GM19023 (cell line): ENCODE results near the gene ADGRD1.

Source experiments
- ATAC-seq: cut with Tn5 transposase; IDR thresholded peaks from one replicate; pipeline ENCODE4 v1.9.1; 2021; ENCODE audit warnings: mild to moderate bottlenecking, moderate library complexity; ENCODE audit not compliant: unreplicated experiment

The ADGRD1 gene

DNA sequence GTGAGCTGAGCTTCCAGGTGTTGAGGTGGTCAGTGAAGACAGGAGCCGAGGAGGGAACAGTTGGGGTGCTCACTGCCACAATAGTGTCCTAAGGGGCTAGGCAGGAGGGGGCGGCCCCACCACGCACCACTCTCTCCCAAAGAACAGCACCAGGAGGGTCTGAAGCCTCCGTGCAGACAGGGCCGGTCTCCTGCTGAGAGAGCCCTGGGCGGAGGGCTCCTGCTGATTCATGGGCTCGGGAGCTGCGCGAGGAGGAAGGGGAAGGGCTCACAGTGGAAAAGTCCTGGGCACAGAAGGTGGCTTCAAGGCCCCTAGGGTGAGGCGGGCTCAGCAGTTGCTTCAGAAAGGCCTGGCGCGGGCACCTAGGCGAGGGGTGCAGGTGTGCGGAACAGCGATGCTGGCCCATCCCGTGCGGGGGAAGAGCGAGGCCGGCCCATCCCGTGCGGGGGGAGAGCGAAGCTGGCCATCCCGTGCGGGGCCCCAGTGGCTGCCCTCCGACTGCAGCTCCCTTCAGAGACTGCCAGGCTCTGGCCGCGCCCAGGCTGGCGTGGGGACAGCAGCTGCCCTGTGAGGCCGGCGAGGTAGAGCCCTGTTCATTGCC is 176.7 kb downstream of the ADGRD1 start:
- ATAC-seq, result no peak

GRCh38 chr12:131131077-131131807 is 177.5 kb downstream of the ADGRD1 start:
- ATAC-seq, result no peak

- ATAC-seq, result no peak
These were observed 178.1 kb downstream of the ADGRD1 start for GRCh38 chr12:131131808-131132117.

DNA sequence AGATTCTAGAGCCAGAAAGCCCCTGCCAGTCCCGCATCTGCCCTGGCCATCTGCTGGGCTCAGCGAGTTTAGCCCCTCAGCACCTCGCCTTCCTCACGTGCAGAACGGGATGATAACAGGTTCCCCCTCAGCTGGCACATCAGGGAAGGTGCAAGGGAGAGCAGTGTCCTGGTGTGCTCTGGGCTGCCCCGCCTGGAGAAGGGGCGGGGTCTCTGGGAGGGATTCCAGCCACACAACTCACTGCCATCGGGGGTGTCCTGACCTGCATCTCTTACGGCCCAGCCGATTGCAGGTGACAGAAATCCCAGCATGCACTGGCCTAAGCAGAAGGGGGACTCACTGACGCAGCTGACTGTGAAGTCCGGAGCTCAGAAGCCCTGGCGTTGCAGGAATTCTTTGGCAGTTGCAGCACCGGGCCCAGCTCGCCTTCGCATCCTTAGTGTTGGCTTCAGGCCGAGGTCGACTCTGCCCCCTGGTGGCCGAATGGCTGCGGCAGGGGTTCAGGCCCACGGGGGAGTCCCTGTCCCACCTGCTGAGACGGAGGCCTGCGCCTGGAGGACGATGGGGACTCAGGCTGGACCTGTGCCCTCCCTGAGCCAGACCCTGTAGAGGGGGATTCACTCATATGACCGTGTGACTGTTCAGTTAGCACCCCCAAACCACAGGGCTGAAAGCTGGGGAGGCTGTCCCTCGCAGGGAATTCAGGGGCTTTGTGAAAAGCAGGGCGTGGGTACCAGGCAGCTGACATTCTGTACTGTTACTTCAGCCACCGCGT is 178.6 kb downstream of the ADGRD1 start:
- peak; percentile 66 for ATAC-seq

DNA sequence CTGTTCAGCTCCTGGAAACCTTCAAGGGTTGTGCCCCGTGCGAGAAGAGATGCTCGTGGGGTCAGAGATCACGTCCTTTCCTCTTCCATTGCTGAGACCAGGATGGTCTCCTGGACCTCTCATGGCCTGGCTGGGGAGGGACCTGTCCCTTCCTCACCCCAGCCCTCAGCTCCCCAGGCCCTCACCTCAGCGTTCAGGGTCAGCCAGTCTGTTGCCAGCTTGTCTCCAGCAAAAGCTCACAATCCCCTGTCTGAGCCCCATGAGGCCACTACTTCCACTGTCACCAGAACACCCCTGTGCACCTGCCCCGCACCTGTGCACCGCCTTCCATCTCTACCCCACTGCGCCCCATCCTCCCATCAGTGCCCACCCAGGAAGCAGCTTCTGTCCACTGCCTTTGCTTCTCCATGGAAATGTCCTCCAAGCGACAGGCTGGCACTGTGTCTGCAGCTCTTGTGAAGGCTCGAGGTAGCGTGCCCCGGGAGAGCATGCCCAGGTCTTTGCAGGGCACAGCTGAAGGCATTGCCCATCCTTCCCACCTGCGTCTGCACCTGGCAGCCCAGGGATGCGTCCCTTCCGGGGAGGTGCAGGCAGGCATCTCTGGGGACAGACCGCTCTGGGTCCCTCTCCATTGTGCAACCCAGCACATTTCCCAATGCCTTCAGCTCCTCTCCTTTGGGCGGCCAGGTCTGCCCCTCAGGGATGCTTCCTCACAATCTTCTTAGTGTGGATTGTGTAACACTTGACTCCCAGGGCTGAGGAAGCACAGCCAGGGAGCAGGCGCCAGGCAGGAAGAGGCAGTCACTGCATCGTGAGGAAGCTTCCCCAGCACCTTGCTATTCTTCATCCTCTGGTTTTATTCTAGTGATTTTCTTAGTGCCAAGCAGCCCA is 179.6 kb downstream of the ADGRD1 start:
- ATAC-seq, result no peak

- ATAC-seq, result no peak
These were observed 180.3 kb downstream of the ADGRD1 start for GRCh38 chr12:131133994-131134393.

- ATAC-seq, result no peak
These were observed 181.0 kb downstream of the ADGRD1 start for GRCh38 chr12:131134523-131135310.

GRCh38 chr12:131135311-131135785 is 181.6 kb downstream of the ADGRD1 start:
- no peak for ATAC-seq

GRCh38 chr12:131135786-131136538 is 182.3 kb downstream of the ADGRD1 start:
- no peak for ATAC-seq

DNA sequence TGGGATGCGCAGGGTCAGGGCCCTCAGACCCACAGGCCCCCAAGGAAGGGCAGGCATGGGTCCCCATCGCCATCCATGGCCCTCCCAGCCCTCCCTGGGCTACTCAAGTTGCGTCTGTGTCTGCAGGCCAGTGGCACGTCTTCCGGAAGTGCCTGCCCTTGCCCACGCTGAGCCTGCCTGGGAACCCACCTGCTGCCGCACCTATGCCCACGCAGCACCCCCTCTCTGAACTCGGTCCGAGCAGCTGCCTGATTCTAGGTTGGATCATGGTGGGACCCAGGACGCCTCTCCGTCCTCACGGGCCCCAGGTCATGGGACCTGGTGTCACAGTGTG is 182.8 kb downstream of the ADGRD1 start:
- ATAC-seq, result no peak

DNA sequence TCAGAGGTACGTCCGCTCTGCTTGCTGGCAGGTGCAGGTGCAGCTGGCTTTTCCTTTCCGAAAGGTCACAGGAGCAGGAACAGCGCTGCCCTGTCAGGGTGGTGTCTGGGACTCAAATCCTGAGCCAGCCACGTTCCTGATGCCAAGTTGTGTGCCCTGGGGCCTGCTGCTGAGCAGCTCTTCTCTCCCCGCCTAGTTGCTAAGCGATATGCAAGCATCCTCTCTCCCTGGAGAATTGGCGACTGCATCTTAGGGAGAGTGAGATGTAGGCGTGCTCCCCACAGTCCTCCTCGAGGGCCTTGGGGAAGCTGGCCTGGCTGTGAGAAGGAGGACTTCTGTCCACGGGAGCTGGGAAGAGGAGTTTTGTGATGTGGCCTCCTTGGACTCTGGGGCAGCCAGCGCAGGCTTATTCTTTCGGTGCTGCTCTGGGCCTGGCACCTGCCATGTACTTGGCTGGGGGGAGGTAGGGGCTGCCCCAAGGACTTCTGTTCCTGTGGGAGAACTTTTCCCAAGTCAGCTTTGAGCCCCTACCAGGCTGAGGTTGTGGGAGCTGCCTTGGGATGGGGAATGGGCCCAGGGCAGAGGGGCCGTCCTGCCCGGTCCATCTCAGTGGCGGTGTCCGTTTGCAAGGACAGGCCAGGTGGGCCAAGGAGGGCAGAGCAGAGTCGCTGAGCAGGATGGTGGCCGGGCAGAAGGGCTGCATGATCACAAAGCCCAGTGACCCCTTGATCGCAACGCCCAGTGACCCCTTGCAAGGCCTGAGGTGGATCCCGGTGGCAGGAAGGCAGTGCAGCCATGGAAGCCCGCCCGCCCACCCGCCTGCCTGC is 183.5 kb downstream of the ADGRD1 start:
- ATAC-seq, result no peak

DNA sequence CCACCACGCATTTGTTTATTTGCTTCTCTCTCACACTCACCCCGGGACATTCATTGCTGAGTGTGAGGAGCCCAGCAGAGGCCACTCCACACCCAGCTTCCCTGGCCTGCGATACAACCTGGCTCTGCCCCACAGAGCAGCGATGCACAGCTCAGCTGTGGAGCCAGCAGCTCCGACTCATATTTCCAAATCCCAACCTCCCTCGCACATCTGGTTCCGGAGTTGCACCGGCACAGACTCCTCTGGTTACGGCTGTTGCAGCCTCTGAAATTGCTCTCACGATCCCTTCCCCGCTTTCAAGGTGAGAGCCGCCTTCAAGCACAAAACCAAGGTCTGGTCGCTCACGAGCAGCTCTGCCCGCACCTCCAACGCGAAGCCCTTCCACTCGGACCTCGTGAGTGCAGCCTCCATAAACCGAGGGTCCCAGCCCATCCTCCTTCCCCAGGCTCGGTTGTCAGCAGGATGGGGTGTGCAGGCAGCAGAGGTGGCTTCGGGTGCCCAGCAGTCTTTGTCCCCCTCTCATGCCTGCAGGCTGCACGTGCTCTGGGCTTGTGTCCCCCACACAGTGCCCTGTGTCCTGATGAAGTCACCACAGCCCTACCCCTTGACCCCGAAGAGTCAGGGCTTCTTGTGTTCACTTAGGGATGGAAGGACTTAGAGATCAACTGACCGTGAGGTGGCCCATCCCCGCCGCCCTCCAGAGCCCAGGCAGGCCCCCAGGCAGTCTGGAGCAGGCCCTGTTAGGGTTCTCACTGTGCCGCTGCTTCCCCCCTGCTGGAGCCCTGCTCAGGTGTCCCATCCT is 184.3 kb downstream of the ADGRD1 start:
- ATAC-seq, result no peak

DNA sequence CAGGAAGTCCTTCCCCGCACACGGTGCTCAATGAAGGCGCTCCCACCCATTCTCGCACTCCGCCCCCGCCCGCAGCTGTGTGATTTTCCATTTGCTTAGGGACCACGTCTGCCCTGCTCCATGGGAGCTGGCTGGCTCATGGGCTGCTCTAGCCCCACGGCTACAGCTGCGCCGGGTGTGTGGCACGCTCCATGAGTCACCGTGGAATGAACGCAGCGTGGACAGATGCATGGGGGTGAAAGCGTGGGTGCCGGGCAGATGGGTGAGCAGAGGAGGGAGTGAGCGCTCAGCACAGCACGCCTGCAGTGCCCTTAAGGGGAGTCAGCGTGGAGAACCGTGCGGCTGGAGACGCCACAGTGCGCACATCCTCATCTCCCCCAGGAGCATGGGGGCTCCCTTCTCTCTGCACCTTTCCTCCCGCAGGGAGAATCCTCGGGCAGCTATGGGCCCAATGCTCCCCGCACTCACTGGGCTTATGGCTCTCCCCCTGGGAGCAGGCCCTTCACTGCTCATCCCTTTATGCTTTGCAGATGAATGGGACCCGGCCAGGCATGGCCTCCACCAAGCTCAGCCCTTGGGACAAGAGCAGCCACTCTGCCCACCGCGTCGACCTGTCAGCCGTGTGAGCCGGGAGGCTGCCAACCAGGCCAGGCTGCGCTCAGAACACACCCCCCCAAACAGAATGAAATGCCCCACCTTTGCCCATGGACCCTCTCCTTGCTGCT is 185.1 kb downstream of the ADGRD1 start:
- no peak for ATAC-seq

DNA sequence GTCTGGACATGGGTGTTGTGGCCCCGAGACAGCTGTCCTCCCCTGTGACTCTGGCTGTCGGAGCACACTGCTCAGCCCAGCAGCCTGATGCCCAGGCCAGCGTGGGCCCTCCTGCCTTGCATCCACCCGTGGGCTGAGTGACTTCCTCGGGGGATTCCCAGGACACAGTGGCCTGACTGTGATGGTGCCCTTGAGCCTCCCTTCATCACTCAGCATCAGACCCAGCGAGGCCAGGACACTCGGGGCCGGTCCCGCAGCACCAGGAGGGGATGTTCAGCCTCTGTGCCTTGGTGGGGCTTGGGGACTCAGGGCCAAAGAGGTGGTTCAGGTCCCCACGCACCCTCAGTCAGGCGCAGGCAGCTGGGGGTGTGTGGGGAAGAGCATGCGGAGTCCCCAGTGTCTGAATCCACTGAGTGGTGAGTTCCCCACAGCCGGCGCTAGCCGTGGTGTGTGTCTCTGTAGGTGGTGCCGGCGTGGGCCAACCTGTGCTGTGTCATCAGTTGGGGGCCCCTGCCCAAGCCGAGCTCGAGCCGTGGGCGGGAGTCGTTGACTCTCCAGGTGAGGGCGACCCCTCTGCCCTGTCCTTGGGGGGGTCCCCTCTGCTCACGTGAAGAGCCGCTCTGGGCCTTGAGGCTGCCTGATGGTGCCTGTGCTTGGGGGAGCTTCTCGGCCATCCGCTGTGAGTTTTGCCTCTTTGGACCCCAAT is 185.8 kb downstream of the ADGRD1 start:
- no peak for ATAC-seq

DNA sequence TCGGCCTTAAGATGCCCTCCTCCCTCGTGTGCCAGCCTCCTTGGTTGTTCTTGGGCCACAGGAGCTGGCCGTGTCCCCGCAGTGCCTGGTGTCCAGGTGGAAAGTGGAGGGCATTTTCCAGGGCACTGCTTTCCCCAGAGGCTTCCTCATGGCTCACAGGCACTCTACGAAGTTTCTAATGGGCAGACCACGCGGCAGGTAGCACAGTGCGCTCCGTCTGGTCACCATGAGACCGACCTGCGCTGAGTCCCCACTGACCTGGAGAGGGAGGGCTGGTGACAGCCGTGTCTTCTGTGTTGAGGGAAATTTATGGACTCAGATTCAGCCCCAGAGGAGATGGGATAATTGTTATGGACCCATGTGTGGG is 186.3 kb downstream of the ADGRD1 start:
- no peak for ATAC-seq

- no peak for ATAC-seq
These were observed 187.0 kb downstream of the ADGRD1 start for GRCh38 chr12:131140697-131141096.

DNA sequence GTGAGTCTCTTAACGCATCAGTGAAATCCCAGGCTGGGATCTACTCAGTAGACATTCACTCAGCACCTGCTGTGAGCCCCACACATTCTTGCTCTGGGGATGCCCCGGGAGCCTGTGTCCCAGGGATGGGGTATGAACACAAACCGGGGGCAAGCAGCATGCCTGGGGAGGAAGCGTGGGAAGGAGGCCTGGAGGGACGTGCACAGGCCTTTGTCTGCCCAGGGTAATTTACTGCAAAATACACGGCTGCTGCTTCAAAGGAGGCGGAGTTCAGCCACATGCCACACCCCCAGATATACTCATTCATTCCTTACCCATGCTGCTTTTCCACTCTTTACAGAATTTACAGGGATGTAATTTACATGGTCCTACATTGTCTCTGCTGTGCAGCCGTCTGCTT is 187.8 kb downstream of the ADGRD1 start:
- no peak for ATAC-seq
